SK-N-SH treated with all-trans-retinoic acid at 6 μM for 48 hours (cell line): ENCODE data around the gene PRKAG2.

Experiments used
- ARNTL ChIP-seq: fragments of 450-650 bp; formaldehyde crosslinking; IDR thresholded peaks from 2 replicates; pipeline ENCODE4 v1.5.0; 2020; ENCODE audit warnings: low read depth, mild to moderate bottlenecking, moderate library complexity, borderline replicate concordance
- GLIS3 ChIP-seq: fragments of 250-450 bp; sonication (Bioruptor Pico); IDR thresholded peaks from 2 replicates; pipeline ENCODE4 v1.5.0; 2020; ENCODE audit warnings: mild to moderate bottlenecking, moderate library complexity
- PPARA ChIP-seq: fragments of 250-450 bp; sonication (Bioruptor Pico); IDR thresholded peaks from 2 replicates; pipeline ENCODE4 v1.5.0; 2020; ENCODE audit warnings: mild to moderate bottlenecking, borderline replicate concordance
- RARB ChIP-seq: fragments of 250-450 bp; sonication (Bioruptor Pico); IDR thresholded peaks from 2 replicates; pipeline ENCODE4 v1.8.0; 2021; ENCODE audit warnings: mild to moderate bottlenecking, moderate library complexity
- ZNF70 ChIP-seq: fragments of 450-650 bp; formaldehyde crosslinking; IDR thresholded peaks from 2 replicates; pipeline ENCODE4 v1.5.0; 2020; ENCODE audit warnings: mild to moderate bottlenecking, moderate library complexity

DNA sequence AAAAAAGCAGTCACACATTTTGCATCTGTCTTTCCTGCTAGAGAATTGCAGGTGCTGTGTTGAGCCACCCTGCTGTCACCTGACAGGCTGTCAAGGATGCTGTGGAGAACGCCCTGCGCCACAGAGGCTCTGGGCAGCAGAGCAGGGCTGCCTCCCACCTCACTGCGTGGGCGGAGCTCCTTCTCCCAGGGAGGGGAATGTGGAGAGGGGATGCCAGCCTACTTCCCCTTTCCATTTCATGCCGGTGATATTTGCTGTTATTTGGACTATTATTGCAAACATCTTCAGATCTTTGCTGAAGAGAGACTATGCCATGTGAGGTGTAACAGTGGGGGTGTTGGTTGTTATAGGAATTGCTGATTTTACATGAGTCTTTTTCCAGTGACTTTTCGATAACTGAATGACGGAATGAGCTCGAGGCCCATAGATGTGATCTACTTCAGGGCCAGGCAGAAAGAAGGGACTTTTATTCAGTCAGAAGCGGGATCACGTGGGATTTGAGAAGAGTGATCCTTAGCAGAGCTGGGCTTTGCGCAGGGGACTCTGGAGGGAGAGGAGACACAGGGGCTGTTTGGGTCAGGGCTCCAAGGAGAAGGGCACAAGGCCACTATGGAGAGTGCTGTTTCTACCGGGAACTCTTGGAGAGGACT lies 13.6 kb upstream of the PRKAG2 start:
- TF ChIP-seq PPARA (CRISPR knock-in tag) (no peak), ZNF70 (CRISPR knock-in tag) (no peak), ARNTL (CRISPR knock-in tag) (no peak), RARB (no peak), GLIS3 (CRISPR knock-in tag) (no peak)
